Stimulated activated naive CD8-positive, alpha-beta T cell treated with anti-CD3 and anti-CD28 coated beads, Interleukin-15, Interleukin-2, amounts not matched to agents 100 U/mL and 50 U/mL, for 24 hours (primary cell): ENCODE data around the gene UBR2.
"Not testable (repeated sequence)": the region's sequence is repeated elsewhere in the genome, so short reads cannot be mapped to it uniquely, and the experiment has no call there.

Source experiments
- ATAC-seq: fragments of 150-1000 bp; cut with Tn5 transposase; one replicate; pipeline ENCODE4 v1.10.0; 2021
- DNase-seq: peaks from one replicate; pipeline ENCODE4 v3.0.0; 2021

Gene UBR2

DNA sequence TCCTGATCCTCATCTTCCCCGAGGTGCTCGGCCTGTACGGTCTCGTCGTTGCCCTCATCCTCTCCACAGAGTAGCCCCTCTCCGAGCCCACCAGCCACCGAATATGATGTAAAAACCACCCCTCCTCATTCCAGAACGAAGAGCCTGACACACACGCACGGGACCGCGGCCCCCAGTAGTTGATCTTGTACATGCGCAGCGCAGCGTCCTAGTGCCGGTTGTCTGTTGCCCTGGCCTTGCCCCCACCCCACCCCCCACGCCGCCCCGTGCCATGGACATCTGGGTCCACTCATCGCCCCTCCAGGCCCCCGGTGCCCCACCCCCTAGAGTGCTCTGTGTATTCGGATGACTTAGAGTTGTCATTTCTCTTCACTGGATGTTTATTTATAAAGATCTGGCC is 163.8 kb downstream of the UBR2 start:
- DNase-seq: no peak
- ATAC-seq: no peak

DNA sequence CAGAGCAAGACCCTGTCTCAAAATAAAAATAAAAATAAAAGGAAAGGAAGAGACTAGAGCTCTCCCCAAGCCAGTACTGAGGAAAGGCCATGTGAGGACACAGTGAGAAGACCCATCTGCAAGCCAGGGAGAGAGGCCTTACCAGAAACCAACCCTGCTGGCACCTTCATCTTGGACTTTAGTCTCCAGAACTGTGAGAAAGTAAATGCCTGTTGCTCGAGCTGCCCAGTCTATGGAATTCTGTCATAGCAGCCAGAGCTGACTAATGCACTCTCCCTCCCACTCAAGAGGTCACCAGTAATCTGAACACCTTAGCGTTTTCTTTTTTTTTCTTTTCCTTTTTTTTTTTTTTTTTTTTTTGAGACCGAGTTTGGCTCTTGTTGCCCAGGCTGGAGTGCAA is 165.9 kb downstream of the UBR2 start:
- ATAC-seq (no peak), DNase-seq (no peak)

DNA sequence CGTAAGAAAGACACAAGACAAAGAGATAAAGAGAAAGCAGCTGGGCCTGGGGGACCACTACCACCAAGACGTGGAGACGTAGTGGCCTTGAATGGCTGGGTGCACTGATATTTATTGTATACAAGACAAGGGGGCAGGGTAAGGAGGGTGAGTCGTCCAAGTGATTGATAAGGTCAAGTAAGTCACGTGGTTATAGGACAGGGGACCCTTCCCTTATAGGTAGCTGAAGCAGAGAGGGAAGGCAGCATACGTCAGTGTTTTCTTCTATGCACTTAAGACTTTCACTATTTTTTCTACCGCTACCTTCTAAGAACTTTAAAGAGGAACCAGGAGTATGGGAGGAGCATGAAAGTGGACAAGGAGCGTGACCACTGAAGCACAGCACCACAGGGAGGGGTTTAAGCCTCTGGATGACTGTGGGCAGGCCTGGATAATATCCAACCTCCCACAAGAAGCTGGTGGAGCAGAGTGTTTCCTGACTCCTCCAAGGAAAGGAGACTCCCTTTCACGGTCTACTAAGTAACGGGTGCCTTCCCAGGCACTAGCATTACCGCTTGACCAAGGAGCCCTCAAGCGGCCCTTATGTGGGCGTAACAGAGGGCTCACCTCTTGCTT is 170.1 kb downstream of the UBR2 start:
- DNase-seq, ATAC-seq: not testable (repeated sequence)

DNA sequence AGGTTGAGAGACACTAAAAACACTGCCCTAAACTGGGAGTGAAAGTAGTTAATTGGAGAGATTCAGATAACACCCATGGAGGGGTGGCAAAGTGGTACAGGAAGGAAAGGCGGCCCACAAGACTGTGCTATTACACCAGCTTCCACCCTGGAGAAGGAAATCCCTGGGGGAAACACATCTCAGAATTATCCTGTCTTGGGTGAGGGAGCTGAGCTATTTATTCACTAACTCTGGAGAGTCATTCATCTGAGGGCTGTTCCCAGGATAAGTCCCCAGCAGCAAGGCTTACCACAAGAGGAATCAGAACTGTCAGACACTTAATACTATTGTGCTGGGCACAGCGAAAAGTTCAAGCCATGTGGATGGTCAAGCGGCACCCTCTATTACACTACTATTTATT is 172.1 kb downstream of the UBR2 start:
- DNase-seq (no peak), ATAC-seq (no peak)

DNA sequence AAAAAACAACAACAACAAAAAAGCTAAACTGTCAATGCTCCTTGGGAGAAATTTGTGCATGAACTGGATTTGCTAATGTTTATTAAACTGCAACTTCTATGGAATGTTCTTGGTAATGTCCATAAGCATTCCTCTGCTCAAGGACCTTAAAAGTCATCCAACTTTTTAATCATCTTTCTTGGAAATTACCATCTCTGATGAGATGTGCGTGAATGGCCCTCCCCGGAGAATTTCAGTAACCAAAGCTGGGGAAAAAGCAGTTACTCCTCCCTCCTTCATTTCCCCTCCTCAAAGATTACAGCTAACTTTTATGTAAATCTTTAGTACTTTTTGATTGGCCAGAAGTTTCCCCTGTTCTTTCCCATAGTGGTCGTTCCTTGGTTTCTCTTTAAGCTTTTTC is 176.9 kb downstream of the UBR2 start:
- ATAC-seq (no peak), DNase-seq (no peak)

DNA sequence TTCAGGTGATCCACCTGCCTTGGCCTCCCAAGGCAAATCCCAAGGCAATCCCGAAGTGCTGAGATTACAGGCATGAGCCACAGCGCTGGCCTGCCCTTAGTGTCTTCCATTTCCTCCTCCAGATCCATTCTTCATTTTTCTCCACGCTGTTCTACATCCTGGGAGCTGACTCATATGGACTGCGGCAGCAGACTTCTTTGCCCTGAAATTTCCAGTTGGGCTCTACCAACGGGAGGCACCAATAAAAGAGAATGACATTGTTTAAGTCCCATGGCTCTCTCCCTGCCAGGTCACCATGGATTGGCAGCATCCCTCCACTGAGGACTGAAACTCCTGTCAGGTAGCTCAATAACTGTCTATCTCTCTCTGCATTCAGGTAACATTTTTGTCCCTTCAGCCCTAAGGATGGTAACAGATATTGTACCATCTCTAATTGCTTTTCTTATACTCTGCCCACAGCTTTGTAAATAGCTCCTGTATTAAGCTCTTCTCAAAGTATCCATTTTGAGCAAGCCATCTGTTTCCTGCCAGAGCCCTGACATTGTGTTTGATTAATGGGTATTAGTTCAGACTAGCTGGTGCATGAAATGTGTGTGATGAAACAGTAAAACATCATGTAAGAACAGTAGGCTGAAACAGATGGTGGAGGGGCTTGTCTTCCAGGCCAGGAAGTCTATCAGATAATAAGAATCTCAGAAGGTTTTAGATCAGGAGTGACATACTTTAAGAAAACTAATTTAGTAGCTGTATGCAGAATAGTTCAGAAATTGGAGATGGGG is 178.5 kb downstream of the UBR2 start:
- ATAC-seq: no peak
- DNase-seq: no peak
